Measurements from ENCODE around the gene DGKG. TPM values are rescaled to one million over a fixed set of nuclear protein-coding genes. Genes with fewer than 3 reads are reported as not detected.
A peak's percentile ranks its signal among the peaks of the same experiment; 100 is the strongest.

The DGKG gene
- total and polyA plus RNA-seq, 2 donors (not counting 1 experiment from before 2014, with no cell fraction given) = 0.67 to 10.9 TPM

GRCh38 chr3:186097317-186097662, 264.7 kb downstream of the DGKG start:
- ChIA-PET CTCF (no interaction called here), POLR2A (no interaction called here)
- ATAC-seq (ENCODE audit: low read depth) (no peak), DNase-seq (no peak)
- H3K27me3 Mint-ChIP-seq = peaks cover 28% of the 10 kb centered on the region
- WGBS (ENCODE audit: insufficient coverage) = 83% methylated on average over 1 of the region's 4 CpGs
- Histone ChIP-seq H3K79me2 (ENCODE audit: control insufficient read depth, insufficient read depth, low read length) (no peaks in the 10 kb centered on the region), H3K27ac (ENCODE audit: low read length in 2 of 2) (no peak overlapping the region), H4K20me1 (ENCODE audit: control insufficient read depth, insufficient read depth, low read length, poor library complexity, severe bottlenecking) (no peaks in the 10 kb centered on the region), H3K9me3 (ENCODE audit: control extremely low read depth in 1 of 3, control insufficient read depth in 2 of 3, insufficient read depth in 1 of 3, low read length in 2 of 3) (no peaks in the 10 kb centered on the region), H3K36me3 (replicated peaks in 1 of 2; ENCODE audit: control extremely low read depth in 1 of 2, control insufficient read depth in 1 of 2, extremely low read depth in 1 of 2, insufficient read depth in 2 of 2, low read length in 1 of 2) (no peaks in the 10 kb centered on the region), H2AFZ (ENCODE audit: insufficient read depth, low read depth, low read length, poor library complexity, severe bottlenecking) (no peak overlapping the region), H3K4me2 (replicated peaks; ENCODE audit: low read depth, low read length, poor library complexity, severe bottlenecking) (peak overlapping the region; percentile 52), H3K4me3 (ENCODE audit: control extremely low read depth in 1 of 5, extremely low read depth in 1 of 5, insufficient read depth in 1 of 5, low read depth in 2 of 5, low read length in 4 of 5) (no peak overlapping the region), H3K27me3 (replicated peaks in 1 of 4; ENCODE audit: control extremely low read depth in 1 of 4, control insufficient read depth in 3 of 4, insufficient read depth in 4 of 4, low read length in 3 of 4) (peaks cover 0 to 30% (median 7%) of the 10 kb centered on the region in 4 experiments), H3K4me1 (ENCODE audit: control insufficient read depth in 2 of 2, insufficient read depth in 2 of 2, low read length in 2 of 2) (peaks cover 6 to 9% of the 10 kb centered on the region in 2 donors), H3K9ac (ENCODE audit: low read length) (no peak overlapping the region)
- H3K27ac Mint-ChIP-seq = no peak overlapping the region
- H3K4me3 Mint-ChIP-seq = no peak overlapping the region
- no peak for TF ChIP-seq EZH2 (IDR thresholded peaks at IDR 0.05; ENCODE audit: borderline replicate concordance, insufficient read depth, low read depth, low read length, poor library complexity, severe bottlenecking)
- no peak for TF ChIP-seq CTCF (IDR thresholded peaks at IDR 0.05)
- intact Hi-C loops (cut with micrococcal nuclease) = no loop called here
- H3K9me3 Mint-ChIP-seq (ENCODE audit: insufficient read depth) = no peaks in the 10 kb centered on the region
- H3K4me1 Mint-ChIP-seq = peaks cover 4% of the 10 kb centered on the region

Other genes starting within 250 kb of the DGKG start
- gene CRYGS, start 182.1 kb upstream of the DGKG start, total RNA-seq = 10.3 and 10.9 TPM in 2 replicates
- gene CRYGS, start 182.1 kb upstream of the DGKG start, polyA plus RNA-seq = 3.4 and 3.6 TPM in 2 replicates
- gene TBCCD1, start 205.1 kb upstream of the DGKG start, total RNA-seq = 17.3 and 21.4 TPM in 2 replicates
- gene TBCCD1, start 205.1 kb upstream of the DGKG start, polyA plus RNA-seq = 12.5 and 15.9 TPM in 2 replicates
- 27.7 and 28.5 TPM in 2 replicates for gene DNAJB11, start 208.5 kb upstream of the DGKG start, total RNA-seq
- 17.9 and 79.5 TPM in 2 replicates for gene DNAJB11, start 208.5 kb upstream of the DGKG start, polyA plus RNA-seq

Data from B cell (primary cell).